ENCODE results near the gene NECTIN4.
"Not testable (repeated sequence)": the region's sequence is repeated elsewhere in the genome, so short reads cannot be mapped to it uniquely, and the experiment has no call there.

Gene NECTIN4

GRCh38 chr1:161051219-161051618 is 38.1 kb downstream of the NECTIN4 start:
- DNase-seq, result no peak

DNA sequence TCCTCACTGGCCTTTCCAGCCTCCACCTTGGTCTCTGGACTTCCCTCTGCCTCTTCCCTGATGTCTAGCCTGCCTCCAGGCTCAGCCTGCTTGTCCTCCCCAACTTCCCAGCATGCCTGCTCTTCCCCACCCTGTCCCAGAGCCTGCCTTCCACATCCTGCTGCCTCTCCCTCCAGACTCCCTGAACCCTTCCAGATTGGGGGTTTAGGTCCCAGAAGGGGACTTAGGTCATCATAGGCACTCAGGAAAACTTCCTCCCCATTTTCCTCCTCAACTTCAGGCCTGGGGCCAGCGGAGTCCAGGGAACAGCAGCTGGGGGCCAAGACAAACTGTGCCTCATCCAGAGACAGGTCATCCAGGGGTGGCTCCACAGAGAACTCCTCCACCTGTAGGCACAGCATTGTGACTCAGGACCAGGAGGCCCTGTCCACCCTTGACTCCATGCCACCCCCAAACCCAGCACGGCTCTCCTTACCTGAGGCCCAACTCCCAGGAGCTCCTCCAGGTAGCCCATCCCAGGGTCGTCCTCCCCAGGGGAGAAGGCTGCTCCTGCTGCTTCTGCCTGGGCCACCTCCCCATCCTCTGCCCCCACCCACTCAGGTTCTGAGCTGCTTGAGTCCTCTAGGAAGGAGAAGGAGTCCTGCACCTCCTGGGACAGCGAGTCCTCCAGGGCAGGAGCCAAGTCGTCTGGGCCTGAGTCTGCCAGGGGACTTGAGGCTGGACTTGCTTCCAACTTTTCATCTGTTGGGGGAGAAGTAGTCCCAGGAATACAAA is 40.2 kb downstream of the NECTIN4 start:
- DNase-seq, result no peak

DNA sequence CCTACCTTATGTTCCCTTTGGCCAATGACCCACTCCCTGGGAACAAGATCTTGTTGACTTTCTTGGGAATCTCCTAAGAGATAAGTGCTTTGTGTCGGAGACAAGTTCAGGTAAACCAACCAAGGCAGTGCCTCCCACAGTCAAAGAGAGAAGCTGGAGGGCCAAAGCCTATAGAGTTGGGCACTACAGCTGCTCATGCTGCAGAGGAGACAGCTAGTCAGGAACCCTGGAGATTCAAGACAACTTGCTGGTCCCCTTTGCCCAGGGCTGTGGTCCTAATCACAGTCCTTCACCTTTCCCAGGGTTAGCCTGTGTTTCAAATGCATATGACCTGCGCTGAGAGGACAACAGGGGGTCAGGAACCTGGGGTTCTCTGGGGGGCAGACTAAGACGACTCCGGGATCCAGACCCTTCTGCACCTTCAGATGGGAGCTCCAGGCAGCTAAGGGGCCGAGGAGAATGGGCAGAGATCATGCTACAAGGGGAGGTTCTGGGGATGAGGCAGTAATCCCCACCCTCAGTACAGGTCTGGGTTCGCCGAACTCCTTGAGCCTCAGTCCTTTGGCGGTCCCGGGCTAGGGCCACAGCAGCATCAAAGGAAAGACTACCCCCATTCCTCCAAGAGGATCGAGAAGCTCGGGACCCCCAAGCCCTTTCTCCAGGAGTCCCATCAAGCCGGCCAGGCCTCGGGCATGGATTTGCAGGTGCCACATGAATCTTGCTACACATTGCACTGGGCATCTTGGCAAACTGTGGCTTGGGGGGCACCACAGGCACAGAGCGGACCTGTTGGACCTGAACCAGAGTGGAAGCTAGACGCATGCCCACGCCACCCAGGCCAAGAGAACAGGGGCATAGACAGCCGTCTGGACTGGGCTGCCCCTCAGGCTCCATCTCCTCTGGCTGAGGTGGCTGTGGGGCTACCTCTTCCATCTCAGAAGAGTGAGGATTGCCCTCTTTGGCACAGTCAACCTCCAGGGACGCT is 41.6 kb downstream of the NECTIN4 start:
- no peak for DNase-seq

GRCh38 chr1:161046605-161047228 is 42.6 kb downstream of the NECTIN4 start:
- DNase-seq, result no peak

DNA sequence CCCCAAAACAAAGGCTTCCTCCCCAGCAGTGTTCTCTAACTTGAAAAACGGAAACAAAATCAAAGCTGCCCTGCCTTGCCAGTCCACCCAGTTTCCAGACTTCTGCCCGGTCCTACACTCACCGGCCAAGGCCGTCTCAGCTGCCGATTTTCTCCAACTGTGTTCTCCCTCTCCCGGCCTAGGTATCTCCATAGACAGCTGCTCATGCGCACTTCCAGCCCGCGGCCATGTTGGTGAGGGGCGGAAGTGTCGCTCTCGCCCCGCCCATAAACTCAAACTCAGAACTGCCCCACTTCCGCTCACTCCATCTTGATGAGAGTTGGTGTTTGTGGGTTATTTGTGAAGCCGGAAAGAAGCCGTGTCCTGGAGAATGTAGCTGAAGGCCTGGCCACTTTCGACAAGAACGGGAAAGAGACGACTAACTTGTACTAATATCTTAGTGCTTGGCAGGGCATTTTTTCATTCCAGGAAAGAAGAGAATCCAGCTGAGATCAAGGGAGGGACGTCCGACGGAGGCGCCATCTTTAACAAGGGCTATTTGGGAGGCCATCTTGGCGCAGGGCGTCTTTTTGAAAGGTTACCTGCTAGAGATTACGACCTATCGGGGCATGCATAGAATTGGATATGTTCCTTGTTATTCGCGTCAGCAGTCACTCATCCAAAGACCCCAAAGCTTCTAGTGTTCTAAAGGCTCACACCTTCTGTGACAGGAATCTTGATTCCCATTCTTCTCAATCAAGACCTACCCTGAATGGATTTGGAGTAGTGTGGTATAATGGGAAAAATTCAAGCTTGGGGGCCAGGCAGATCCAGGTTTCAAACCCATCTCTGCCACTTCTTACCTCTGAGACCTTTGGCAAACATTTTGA is 43.4 kb downstream of the NECTIN4 start, which contains the start of gene USF1:
USF1 (minus strand) TSS at position 242 of the 869 bp plus-strand sequence. CDS start 2,702 bp downstream, outside the sequence.
- DNase-seq, result peak; percentile 92

- DNase-seq, result peak; percentile 27
These were observed 44.2 kb downstream of the NECTIN4 start for GRCh38 chr1:161044908-161045735.

DNA sequence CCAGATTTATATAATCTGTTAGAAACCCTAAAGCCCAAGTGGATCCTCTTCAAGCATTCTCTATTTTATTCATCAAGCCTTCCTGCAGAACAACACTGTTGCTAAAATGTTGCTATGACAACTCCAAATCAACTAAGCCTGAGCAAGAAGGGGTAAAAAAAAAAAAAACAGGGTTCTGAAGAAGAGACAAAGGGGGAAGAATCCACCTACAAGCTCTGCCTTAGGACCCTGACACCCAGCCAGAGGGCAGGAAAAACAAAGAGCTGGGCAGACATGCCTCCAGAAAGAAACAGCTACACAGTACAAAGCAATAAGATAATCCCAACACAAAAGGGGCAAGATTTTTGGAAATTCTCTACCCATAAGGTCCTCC is 44.8 kb downstream of the NECTIN4 start:
- no peak for DNase-seq

- no peak for DNase-seq
These were observed 49.8 kb downstream of the NECTIN4 start for GRCh38 chr1:161039546-161039945.

DNA sequence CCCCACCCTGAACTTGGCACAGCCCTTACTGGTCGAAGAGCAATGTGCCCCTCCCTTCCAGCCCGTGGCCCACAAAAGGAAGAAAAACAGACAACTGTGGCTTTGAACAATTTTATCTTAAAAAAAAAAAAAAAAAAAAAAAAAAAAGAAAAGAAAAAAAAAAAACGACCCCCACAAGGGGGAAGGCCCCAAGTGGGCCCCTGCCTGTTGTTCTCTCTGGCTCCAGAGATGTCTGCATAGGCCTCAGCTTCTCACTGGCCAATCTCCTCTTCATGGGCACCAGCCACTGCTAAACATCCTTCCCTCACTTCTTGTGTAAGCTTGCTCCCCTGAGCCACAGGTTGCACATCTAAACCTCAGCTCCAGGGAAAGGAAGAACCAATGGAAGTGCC is 50.2 kb downstream of the NECTIN4 start:
- DNase-seq, result no peak

DNA sequence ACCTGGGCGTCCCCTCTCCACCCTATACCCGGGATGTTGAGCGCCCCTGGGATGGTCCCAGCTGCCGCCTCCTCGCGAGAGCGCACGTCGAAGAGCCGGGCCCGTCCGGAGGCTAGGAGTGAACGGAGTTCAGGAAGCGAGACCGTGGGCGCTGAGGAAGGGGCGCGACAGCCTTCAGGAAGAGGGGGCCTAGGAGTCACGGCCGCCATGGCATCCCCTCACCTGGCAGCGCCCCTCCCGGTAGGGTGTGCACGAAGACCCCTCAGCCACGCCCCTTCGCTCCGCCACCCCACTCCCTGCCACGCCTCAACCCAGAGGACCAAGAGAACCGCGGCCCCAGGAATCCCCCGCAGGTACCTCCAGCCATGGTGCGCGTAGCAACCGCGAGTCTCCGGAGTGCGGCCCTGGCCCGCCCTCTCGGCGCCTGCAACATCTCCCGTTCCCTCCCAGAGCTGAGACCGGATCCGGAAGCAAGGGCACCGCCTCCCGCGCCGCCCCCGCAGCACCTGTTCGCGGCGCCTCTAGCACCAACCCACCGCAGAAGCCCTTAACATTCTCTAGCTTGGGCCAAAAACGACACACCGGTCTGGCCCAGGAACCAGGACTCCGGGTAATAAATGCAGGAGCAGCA is 50.7 kb downstream of the NECTIN4 start, which contains the start of gene TSTD1:
TSTD1 (minus strand) TSS at position 442 of the 631 bp plus-strand sequence; CDS start at position 367, 75 bp downstream.
- DNase-seq, result peak; percentile 55

GRCh38 chr1:161037661-161038522 is 51.5 kb downstream of the NECTIN4 start:
- no peak for DNase-seq

- DNase-seq, result no peak
These were observed 55.6 kb downstream of the NECTIN4 start for GRCh38 chr1:161033751-161034150.

DNA sequence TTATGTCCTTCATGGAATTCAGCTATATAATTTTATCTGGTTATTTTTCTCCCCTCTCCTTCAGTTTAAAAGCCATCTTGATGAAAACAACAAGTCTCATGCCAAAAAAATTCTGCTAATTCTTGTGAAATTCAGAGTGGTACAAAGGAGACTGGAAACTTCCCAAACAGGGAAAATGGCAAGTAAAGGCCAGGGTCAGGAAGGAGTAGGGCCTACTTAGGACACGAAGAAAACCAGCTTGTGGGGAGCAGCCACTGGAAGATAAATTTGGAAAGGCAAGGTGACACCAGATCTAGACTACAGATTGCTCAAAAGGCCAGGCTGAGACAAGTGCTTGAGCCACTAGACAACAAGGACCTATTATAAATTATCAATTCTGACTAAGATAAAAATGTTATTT is 56.9 kb downstream of the NECTIN4 start:
- no peak for DNase-seq

GRCh38 chr1:161031874-161032273 is 57.5 kb downstream of the NECTIN4 start:
- no peak for DNase-seq

DNA sequence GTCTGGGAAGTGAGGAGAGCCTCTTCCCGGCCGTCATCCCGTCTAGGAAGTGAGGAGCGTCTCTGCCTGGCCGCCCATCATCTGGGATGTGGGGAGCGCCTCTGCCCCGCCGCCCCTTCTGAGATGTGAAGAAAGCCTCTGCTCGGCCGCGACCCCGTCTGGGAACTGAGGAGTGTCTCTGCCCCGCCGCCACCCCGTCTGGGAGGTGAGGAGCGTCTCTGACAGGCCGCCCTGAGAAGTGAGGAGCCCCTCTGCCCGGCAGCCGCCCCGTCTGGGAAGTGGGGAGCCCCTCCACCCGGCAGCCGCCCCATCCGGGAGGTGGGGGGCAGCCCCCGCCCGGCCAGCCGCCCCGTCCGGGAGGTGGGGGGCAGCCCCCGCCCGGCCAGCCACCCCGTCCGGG is 59.9 kb downstream of the NECTIN4 start:
- DNase-seq, result not testable (repeated sequence)

GRCh38 chr1:161026954-161027353 is 62.4 kb downstream of the NECTIN4 start:
- not testable (repeated sequence) for DNase-seq

- not testable (repeated sequence) for DNase-seq
These were observed 66.9 kb downstream of the NECTIN4 start for GRCh38 chr1:161022432-161022831.

GRCh38 chr1:161021970-161022353 is 67.4 kb downstream of the NECTIN4 start:
- DNase-seq, result no peak

DNA sequence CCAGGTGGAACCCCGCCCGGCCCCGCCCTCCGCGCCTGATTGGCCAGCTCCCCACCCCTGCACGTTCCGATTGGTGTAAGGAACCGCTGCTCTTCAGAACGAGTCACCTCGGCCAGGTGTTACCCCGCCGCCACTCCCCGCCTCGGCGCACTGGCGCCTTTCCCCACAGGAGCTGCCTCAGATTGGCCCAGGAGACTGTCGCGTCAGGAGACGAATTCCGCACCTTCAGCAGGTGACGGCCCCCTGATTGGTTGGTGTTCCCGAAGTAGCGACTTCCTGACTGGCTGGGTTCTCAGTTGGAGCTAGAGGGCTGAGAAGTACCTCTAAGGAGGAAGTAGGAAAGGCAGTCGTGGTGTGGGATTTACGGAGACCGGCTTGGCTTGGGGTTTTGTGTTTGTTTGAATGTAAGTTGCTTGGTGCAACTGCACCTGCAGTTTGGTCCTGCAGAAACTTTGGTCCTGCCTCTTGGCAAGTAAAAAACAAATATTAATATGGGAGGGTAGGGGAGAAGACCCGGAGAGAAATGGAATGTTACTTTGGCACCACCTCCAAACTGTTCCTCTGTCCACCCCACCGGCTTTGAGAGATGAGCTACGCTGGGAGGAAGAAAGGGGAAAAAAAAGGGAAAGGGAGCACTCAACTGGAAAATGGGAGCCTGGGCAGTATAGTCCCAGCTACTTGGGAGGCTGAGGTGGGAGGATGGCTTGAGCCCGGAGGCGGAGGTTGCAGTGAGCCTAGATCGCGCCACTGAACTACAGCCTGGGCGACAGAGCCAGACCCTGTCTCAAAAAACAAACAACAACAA is 68.0 kb downstream of the NECTIN4 start:
- peak; percentile 97 for DNase-seq

All from NCI-H2029 treated with DMSO at 0.1 percent for 48 hours (cell line).